GM20431 (cell line): Measurements from ENCODE around the gene CD22.
"Not testable (repeated sequence)": the region's sequence is repeated elsewhere in the genome, so short reads cannot be mapped to it uniquely, and the experiment has no call there.

Experiments
- in situ Hi-C: fragments of 300-500 bp; cut with MseI, MboI; formaldehyde crosslinking; loops from one replicate; pipeline ENCODE4 v1.15.0; 2020; ENCODE audit warnings: low sequenced_read_pairs; ENCODE audit not compliant: unreplicated experiment

Gene CD22

DNA sequence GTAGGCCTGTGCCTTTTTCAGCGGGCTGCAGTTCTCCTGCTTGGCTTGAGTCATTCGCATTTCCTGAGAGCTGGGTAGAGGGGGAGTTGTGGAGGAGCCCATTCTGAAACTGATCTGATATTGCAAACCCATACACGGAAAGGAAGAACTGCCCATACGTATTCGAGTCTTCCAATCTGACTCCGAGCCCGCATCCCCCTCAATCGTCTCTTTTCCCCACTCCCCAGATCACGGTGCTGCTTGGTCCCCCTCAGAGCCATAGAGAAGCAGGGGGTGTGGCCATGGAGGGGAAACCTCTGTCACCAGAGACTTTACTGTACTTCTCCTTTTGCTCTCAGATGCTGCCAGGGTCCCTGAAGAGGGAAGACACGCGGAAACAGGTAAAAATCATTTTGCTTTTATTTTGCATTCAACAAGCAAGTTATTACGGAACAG, at the start of gene CD22:
Gene CD22, plus strand, starts transcription at position 337 of the 435 bp plus-strand sequence. CDS start 2,854 bp downstream, outside the sequence.
- in situ Hi-C loops = no loop called here

- in situ Hi-C loops = no loop called here
These were observed 49.6 kb upstream of the CD22 start for GRCh38 chr19:35279374-35279773.

DNA sequence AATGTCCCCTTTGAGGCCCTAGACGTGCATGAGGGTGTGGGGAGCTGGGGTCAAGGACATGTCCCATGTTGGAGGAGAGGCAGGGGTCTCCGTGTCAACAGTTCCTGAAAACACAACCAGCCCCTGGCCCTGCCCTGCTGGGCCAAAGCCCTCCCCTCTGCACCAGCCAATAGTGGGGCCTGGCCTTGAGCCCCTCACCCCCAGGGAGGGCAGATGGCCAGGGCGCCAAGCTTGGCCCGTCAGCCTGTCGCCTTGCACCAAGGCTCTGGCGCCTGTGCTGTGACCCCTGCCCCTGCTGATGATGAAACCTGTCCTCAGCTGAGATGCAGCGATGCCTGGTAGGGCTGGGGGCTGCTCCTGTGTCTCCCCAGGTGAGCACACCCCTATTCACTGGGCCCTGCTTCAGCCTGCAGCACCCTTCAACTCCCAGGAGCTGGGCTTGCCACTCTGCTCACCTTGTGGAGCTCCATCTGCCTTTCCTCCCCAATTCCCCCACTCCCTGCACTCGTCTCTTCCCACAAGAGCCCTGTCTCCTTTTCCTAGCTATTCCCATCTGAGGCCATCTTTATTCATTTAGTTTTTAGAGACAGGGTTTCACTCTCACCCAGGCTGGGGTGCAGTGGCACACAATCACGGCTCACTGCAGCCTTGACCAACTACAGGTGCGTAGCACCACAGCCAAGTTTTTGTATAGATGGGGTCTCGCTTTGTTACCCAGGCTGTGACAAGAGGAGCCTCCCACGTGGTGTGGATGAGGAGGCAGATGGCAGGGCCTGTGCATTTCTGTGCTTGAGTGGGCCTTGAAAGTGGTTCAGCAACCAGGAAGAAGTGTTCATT, 48.8 kb upstream of the CD22 start:
- in situ Hi-C loops = no loop called here

GRCh38 chr19:35281303-35281702, 47.7 kb upstream of the CD22 start:
- in situ Hi-C loops = no loop called here

GRCh38 chr19:35284153-35285094, 44.6 kb upstream of the CD22 start:
- in situ Hi-C loops = no loop called here

- in situ Hi-C loops = no loop called here
These were observed 43.9 kb upstream of the CD22 start for GRCh38 chr19:35285095-35285449.

- in situ Hi-C loops = not testable (repeated sequence)
These were observed 43.5 kb upstream of the CD22 start for GRCh38 chr19:35285465-35285864.

- in situ Hi-C loops = not testable (repeated sequence)
These were observed 42.9 kb upstream of the CD22 start for GRCh38 chr19:35286101-35286500.

DNA sequence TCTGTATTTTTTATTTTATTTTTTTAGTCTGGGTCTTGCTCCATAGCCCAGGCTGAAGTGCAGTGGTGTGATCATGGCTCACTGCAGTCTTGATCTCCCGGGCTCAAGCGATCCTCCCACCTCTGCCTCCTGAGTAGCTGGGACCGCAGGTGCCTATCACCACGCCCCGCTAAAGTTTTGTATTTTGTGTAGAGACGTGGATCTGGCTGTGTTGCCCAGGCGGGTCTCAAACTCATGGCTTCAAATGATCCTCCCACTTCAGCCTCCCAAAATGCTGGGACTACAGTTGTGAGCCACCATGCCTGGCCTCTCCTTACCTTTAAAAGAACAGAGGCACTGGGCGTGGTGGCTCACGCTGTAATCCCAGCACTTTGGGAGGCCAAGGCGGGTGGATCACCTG, 41.3 kb upstream of the CD22 start:
- in situ Hi-C loops = no loop called here

GRCh38 chr19:35288331-35288730, 40.7 kb upstream of the CD22 start:
- in situ Hi-C loops = no loop called here

GRCh38 chr19:35288906-35289305, 40.1 kb upstream of the CD22 start:
- in situ Hi-C loops = no loop called here

DNA sequence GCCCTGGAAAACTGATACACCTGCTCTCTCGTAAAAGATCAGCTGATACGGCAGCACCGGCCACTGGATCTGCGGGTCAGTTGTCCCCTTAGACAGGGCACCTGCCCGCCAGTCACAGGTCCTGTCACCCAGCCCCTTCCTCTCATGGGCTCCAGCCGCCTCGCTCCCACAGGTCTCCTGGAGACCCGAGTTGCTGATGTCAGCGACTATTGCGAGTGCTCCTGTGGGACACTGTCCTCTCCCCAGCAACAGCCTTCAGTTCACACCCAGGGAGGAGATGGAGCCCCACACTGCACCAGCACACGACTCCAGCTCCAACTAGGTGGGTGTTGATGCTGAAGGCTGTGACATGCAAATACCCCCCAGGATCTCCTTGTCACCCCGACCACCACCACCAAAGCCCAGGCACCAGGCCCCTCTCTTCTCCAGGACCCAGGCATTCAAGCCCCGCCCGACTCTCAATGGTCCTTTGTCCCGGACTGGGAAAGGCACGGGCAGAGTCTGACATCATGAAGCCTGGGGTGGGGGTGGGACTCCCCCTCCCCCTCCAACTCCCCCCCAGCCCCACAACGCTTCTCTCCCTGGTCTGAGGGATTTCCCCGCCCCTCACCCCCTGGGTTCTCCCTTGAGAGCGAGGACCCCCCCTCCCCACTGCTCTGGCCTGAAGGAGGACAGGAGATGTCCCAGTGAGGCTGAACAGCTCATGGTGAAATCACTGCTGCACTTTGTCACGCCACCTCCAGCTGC, 38.4 kb upstream of the CD22 start:
- in situ Hi-C loops = no loop called here

GRCh38 chr19:35291259-35291658, 37.7 kb upstream of the CD22 start:
- in situ Hi-C loops = no loop called here

DNA sequence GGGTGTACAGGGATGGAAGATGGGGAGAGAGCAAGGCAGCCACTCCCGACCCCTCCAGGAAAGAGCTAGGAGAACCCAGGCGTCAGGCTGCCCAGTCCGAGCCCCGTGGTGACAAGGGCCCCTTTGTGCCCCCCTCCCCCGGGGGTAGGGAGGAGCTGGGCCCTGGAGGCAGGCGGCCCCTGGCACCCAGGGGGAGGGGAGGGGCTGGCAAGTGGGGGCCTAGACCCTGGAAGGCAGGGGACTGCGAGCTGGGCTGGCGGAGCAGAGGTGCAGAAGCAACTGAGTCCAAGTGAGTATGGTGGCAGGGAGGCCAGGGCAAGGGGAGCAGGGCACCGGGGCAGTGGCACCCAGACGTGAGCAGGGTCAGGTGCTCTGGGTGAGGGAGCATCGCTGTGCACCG, 37.1 kb upstream of the CD22 start, which contains the start of gene MAG:
Gene MAG, plus strand, starts transcription at position 246 of the 400 bp plus-strand sequence. CDS start 3,248 bp downstream, outside the sequence.
- in situ Hi-C loops = no loop called here

- in situ Hi-C loops = no loop called here
These were observed 36.3 kb upstream of the CD22 start for GRCh38 chr19:35292421-35293362.

DNA sequence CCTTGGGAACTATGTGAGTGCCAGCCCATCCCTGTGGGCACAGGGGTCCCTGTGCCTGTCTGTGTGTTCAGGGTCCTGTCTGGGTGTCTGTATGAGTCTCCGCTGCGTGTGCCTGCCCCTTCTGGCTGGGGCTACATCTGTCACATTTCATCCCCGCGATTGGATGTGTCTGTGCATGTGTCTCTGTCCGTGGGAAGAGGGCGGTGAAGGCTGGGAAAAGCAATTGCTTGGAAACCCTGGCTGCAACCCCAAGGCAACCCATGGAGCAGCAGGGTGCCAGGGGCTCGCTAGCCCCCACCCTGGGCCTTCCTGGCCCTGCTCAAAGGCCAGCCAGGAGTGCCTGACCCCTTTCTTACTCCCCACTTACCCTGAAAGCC, 35.6 kb upstream of the CD22 start:
- in situ Hi-C loops = no loop called here

GRCh38 chr19:35293808-35294207, 35.2 kb upstream of the CD22 start:
- in situ Hi-C loops = no loop called here

DNA sequence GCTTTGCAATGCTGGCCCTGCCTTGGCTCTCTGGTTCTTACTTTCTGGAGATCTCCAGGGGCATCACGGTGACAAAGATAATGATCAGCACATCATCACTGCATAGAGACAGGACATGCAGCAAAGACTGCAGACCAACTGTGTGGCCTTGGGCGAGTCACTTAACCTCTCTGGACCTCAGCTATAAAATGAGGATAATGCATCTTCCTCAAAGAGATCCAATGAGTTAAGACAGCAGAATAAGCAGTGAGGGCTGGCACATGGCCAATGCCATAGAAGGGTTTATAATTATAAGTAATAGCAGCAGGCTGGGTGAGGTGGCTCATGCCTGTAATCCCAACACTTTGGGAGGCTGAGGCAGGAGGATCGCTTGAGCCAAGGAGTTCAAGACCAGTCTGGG, 34.7 kb upstream of the CD22 start:
- in situ Hi-C loops = no loop called here
